NCI-H1694 treated with DMSO at 0.1 percent for 48 hours (cell line): ENCODE data around the gene IGSF11.
A peak's percentile ranks its signal among the peaks of the same experiment; 100 is the strongest.
"Not testable (repeated sequence)": the region's sequence is repeated elsewhere in the genome, so short reads cannot be mapped to it uniquely, and the experiment has no call there.

Experiments used
- DNase-seq: peaks from one replicate; lab custom pipeline; 2025; lab: John Stamatoyannopoulos, UW

The IGSF11 gene

GRCh38 chr3:118988198-118989130 is 46.2 kb downstream of the IGSF11 start:
- DNase-seq, result no peak

GRCh38 chr3:118987477-118987876 is 47.2 kb downstream of the IGSF11 start:
- no peak for DNase-seq

GRCh38 chr3:118986734-118987133 is 47.9 kb downstream of the IGSF11 start:
- no peak for DNase-seq

DNA sequence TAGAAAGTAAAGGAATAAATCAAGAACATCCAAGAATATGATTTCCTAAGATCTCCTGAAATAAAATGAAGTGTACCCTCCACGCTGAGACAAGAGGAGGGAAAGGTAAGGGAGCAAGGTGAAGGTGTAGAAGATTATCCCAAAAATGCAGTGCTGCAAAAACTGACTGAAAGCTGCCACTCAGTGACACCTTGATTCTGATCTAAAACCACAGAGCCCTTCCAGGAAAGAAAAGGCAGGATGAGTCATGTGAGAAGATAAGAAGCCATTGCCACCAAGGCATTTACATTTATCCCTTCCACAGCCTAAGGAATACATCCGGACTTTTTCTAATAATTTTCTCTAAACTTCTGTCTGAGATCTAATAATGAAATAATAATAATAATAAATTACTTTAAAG is 49.9 kb downstream of the IGSF11 start:
- no peak for DNase-seq

GRCh38 chr3:118981494-118982134 is 53.0 kb downstream of the IGSF11 start:
- no peak for DNase-seq

DNA sequence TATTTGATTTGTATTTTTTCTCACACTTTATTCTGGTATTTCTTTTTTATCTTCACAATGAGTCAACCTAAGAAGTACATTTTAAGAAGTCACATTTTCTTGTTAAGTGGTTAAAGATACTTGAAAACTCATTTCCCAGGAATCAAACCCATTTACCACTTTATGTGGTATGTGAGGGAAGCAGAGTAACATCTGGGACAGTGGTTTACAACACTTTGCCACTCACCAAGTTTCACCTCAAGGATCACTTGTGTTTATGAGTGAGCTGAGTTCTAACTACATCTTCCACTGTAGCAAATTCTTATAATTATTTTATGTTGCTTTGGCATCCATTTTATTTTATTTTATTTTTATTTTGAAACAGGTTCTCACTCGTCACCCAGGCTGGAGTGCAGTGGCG is 53.8 kb downstream of the IGSF11 start:
- no peak for DNase-seq

DNA sequence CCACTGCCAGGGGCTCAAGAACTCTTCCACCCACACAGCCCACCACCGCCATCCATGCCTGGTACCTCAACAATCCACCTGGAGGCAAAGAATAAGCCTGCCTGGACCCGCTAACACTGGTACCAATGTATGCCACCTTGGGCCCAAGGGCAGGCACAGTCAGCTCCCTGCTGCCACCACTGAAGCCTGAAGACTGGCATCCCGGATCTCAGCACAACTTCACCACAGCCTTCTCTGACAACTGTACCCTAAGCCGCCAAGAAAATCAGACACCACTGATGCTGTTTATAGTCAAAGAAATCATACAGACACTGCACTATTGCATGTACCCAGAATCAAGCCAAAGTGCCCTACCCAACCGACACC is 56.3 kb downstream of the IGSF11 start:
- DNase-seq, result no peak

DNA sequence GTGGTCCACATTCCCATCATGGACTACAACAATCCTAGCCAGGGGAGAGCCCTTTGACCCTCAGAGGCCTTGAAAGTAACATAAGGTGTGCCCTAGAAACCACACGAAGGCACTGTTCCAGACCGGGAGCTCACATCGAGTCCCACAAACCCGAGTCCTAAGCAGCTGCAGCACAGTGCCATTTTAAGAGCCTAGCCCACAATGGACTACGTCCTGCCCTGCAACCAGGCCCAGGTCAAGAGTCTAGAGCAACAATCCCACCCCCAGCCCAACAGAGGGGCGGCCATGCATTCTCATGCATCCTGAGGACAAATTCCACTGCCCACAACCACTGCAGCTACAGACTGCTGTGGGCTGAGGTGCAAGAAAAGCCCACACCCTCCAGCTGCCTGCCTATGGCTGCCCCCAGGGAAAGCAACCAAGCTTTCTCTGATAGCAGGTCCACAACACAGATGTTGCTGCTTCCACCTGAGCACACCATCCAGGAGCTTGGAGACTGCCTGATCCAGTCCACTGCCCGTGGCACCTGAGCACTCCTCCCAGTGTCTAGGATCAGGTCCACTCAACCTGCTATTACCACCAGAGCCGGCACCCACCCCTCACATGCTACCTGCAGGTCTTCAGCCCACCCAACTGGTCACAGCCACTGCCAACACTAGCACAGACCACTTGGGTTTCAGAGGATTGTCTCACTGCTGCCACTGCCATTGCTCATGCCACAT is 56.8 kb downstream of the IGSF11 start:
- DNase-seq, result no peak

DNA sequence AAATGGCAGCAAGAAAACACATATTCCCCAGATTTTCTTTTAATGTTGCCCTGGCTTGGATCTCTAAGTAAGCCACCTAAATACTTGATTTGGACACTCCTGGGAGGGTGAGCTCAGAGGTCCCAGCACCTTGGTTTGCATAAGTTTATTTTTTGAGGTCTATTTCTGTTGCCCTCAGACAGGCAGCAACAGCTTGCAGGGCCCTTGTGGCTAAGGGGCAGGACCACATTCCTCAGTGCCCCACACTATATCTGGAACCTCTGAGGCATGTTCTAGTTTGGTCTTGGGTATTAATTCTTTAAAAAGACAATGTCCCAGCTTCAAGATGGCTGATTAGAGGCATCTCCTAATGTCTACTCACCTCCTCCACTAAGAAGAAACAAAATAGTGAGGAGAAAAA is 57.5 kb downstream of the IGSF11 start:
- no peak for DNase-seq

- DNase-seq, result not testable (repeated sequence)
Observed at GRCh38 chr3:118975476-118975875, 59.2 kb downstream of the IGSF11 start.

DNA sequence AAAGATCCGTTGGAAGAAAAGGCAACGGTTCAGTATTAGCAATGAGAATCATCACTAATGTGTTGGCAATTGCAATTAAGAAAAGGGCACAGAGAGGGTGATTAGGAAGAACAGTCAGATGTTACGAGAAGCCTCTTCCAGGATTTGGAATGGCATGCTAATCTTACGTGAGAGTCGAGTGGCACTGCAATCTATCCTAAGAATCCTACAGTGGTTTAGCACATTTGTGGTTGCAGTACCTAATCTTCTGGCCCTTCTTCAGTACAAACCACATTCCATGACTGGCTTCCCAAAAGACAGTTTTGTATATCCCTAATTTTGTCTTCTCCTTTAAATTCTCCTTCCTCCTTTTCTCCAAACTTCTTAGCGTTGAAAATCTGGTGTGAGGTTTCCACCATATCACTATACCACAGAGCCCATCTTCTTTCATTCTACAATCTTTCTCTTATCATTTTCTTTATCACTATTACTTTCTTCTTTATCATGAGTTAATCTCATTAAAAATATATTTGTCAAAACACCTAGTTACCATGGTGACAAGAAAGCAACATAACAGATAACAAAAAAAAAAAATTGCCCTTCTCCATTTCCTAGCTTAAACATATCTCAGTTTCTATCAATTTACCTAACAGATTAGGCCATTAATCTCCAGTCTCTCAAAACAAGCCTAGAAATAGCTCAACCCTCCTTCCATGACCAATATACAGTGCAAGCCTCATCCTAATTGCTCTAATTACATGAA is 60.1 kb downstream of the IGSF11 start:
- DNase-seq, result no peak

DNA sequence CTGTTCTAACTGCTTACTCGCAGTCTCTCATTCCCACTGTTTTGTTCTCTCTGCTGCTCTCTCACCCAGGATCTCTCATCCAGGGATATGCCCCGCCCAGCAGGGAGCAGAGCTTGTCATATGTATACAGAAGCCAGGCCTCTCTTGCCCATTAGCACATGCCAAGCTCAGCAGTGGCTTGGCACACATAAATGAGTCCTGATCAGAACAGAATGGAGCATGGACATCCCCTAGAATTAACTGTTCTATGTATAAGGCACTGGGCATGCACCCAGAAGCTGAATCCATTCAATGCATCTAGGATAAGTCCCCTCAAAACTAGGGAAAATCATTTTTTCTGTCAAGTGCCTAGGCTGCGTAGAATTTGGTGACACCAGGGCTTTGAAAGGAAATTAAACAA is 61.6 kb downstream of the IGSF11 start:
- no peak for DNase-seq

DNA sequence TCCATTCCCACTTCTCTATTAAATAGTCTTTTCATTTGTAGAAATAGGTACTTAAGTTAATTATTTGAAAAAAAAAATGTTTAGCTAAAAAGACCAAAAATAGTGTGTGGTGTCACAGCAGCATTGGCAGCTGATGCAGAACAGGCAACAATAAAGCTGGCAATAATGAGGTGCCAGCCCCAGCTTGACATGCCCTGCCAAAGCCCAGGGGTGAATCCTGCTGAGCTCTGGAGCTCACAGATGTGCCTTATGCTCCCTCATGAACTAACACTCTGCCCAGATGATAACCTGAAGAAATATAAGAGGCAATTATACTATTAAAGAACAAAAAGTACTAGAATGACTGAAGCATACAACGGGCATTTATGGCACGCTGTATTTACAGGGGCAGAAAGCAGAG is 63.8 kb downstream of the IGSF11 start:
- peak; percentile 75 for DNase-seq

DNA sequence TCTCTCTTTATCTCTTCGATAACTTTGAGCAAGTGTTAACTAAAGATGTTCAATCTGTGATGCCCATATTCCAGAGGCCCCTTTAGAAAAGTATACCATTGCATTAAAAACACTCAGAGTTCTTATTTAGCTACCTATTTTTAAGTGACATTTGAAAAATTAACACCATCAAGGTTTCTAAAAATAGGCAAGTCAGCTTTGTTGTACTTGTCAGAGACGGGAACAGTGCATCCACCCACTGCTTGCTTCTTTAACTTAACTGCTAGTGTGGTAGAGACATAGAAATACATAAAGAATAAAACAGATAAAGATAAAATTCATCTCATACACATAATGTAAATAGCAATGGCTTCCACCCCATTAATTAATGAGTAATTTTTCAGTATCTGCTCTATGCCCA is 66.0 kb downstream of the IGSF11 start:
- no peak for DNase-seq

GRCh38 chr3:118968111-118968510 is 66.5 kb downstream of the IGSF11 start:
- DNase-seq, result no peak

GRCh38 chr3:118966700-118967099 is 67.9 kb downstream of the IGSF11 start:
- DNase-seq, result no peak

GRCh38 chr3:118963711-118964110 is 70.9 kb downstream of the IGSF11 start:
- no peak for DNase-seq

- DNase-seq, result no peak
Observed at GRCh38 chr3:118960876-118961450, 73.7 kb downstream of the IGSF11 start.

GRCh38 chr3:118955914-118956556 is 78.6 kb downstream of the IGSF11 start:
- DNase-seq, result no peak

GRCh38 chr3:118951089-118951488 is 83.6 kb downstream of the IGSF11 start:
- no peak for DNase-seq

DNA sequence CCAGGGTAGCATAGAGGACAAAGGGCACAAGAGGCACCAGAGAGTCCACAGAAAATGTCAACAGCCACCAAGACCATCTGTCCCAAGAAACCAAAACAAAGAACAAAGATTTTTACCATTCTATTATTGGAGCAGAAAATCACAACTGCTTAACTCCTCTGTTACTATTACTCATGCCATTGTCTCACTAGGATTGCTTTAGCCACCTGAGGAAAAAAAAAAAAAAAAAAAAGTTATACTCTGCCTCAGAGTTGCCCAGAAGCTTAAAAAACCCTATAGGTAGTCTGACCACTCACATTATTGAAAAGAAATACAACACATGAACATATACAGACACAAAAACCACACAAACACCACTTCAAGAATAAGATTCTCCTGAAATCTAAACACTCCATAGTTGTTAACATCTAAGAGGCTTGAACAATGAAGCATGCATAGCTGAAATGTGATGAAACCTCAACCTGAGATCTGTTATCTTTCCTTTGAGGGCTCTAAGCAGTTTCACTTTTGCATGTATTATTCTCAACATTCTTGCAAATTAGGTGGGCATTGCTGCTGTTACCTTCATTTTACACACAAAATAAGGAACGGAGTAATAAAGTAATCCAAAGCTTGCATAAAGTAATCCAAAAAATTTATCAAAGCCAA is 85.4 kb downstream of the IGSF11 start:
- DNase-seq, result no peak
